GM12878 (cell line): ENCODE measurements around the gene MAPRE3. TPM values are rescaled to one million over a fixed set of nuclear protein-coding genes. Genes with fewer than 3 reads are reported as not detected.

Source experiments
- polyA plus RNA-seq, 11 experiments: library from polyadenylated mRNA; depleted of rRNA in 4 of 11; unstranded in 6 of 11; stranded (reverse) in 5 of 11; fragments of >200 nt; fragmentation: Nextera tagmentation in 4 of 11; fragmentation: Illumina TruSeq in 1 of 11; extraction: Ambion mirVana in 4 of 11; extraction: Trizol in 1 of 11; gene quantifications; 1 replicate in 1 of 11; 2 replicates in 10 of 11; pipeline versions ENCODE4 v1.2.1 to v1.2.3, GENCODE V29; 2011 to 2016; ENCODE audit warnings: inconsistent platforms in 2 of 11, missing spikeins in 2 of 11, low read depth in 1 of 11
- total RNA-seq, 4 experiments: library from RNA; depleted of rRNA in 3 of 4; stranded (reverse); fragments of >200 nt in 3 of 4; fragmentation: Illumina TruSeq in 1 of 4; extraction: Trizol in 1 of 4; gene quantifications; 2 replicates each; pipeline versions ENCODE4 v1.2.1 to v1.2.3, GENCODE V29; 2013 to 2021

MAPRE3 gene
- total and polyA plus RNA-seq, 10 of the 15 experiments (the other 5 are each of a cell fraction or from before 2014, with no cell fraction given), result 0.03 to 1.3 (median 0.73) TPM; not detected in 1

Other genes with a start within 250 kb of the MAPRE3 start
Only the 7 nearest of the 16 such genes appear.
- gene DPYSL5, start 122.5 kb upstream of the MAPRE3 start, total RNA-seq (2014; rRNA removed), result not detected in 2 replicates
- not detected in 2 replicates for gene DPYSL5, start 122.5 kb upstream of the MAPRE3 start, total RNA-seq (2014; rRNA removed; fragmentation: Illumina TruSeq; extraction: Trizol)
- gene DPYSL5, start 122.5 kb upstream of the MAPRE3 start, total RNA-seq (2021), result not detected in 2 replicates
- not detected in 2 replicates for gene DPYSL5, start 122.5 kb upstream of the MAPRE3 start, polyA plus RNA-seq (2011; rRNA removed)
- gene DPYSL5, start 122.5 kb upstream of the MAPRE3 start, polyA plus RNA-seq (2014; fragmentation: Illumina TruSeq; extraction: Trizol), result not detected in 2 replicates
- gene DPYSL5, start 122.5 kb upstream of the MAPRE3 start, polyA plus RNA-seq (2014; fragmentation: Nextera tagmentation; extraction: Ambion mirVana), result not detected
- gene DPYSL5, start 122.5 kb upstream of the MAPRE3 start, polyA plus RNA-seq (2014; rRNA removed), result not detected in 2 replicates
- gene DPYSL5, start 122.5 kb upstream of the MAPRE3 start, polyA plus RNA-seq (2016; fragmentation: Nextera tagmentation; extraction: Ambion mirVana), result not detected
- 21.9 and 25.8 TPM in 2 replicates for gene TMEM214, start 62.3 kb downstream of the MAPRE3 start, total RNA-seq (2014; rRNA removed)
- gene TMEM214, start 62.3 kb downstream of the MAPRE3 start, total RNA-seq (2014; rRNA removed; fragmentation: Illumina TruSeq; extraction: Trizol), result 26.3 and 28.9 TPM in 2 replicates
- 75.4 and 79.2 TPM in 2 replicates for gene TMEM214, start 62.3 kb downstream of the MAPRE3 start, total RNA-seq (2021)
- 21.8 and 43.2 TPM in 2 replicates for gene TMEM214, start 62.3 kb downstream of the MAPRE3 start, polyA plus RNA-seq (2011; rRNA removed)
- 60.1 and 64.3 TPM in 2 replicates for gene TMEM214, start 62.3 kb downstream of the MAPRE3 start, polyA plus RNA-seq (2014; fragmentation: Illumina TruSeq; extraction: Trizol)
- gene TMEM214, start 62.3 kb downstream of the MAPRE3 start, polyA plus RNA-seq (2014; fragmentation: Nextera tagmentation; extraction: Ambion mirVana), result 10 to 100 TPM; 10.4 to 17.6 TPM
- 46.8 and 56.2 TPM in 2 replicates for gene TMEM214, start 62.3 kb downstream of the MAPRE3 start, polyA plus RNA-seq (2014; rRNA removed)
- 10 to 100 TPM; 52.5 to 56.0 TPM for gene TMEM214, start 62.3 kb downstream of the MAPRE3 start, polyA plus RNA-seq (2016; fragmentation: Nextera tagmentation; extraction: Ambion mirVana)
- 15.2 and 15.4 TPM in 2 replicates for gene AGBL5, start 81.0 kb downstream of the MAPRE3 start, total RNA-seq (2014; rRNA removed)
- gene AGBL5, start 81.0 kb downstream of the MAPRE3 start, total RNA-seq (2014; rRNA removed; fragmentation: Illumina TruSeq; extraction: Trizol), result 14.0 and 14.1 TPM in 2 replicates
- 19.5 and 23.7 TPM in 2 replicates for gene AGBL5, start 81.0 kb downstream of the MAPRE3 start, total RNA-seq (2021)
- gene AGBL5, start 81.0 kb downstream of the MAPRE3 start, polyA plus RNA-seq (2011; rRNA removed), result 24.9 and 28.5 TPM in 2 replicates
- 20.7 and 23.9 TPM in 2 replicates for gene AGBL5, start 81.0 kb downstream of the MAPRE3 start, polyA plus RNA-seq (2014; fragmentation: Illumina TruSeq; extraction: Trizol)
- gene AGBL5, start 81.0 kb downstream of the MAPRE3 start, polyA plus RNA-seq (2014; fragmentation: Nextera tagmentation; extraction: Ambion mirVana), result 1 to 10 TPM; 1.9 to 3.2 TPM
- 13.9 and 18.5 TPM in 2 replicates for gene AGBL5, start 81.0 kb downstream of the MAPRE3 start, polyA plus RNA-seq (2014; rRNA removed)
- gene AGBL5, start 81.0 kb downstream of the MAPRE3 start, polyA plus RNA-seq (2016; fragmentation: Nextera tagmentation; extraction: Ambion mirVana), result 10 to 100 TPM; 26.0 TPM
- 340 and 392 TPM in 2 replicates for gene OST4, start 101.0 kb downstream of the MAPRE3 start, total RNA-seq (2014; rRNA removed)
- 403 TPM in 2 replicates for gene OST4, start 101.0 kb downstream of the MAPRE3 start, total RNA-seq (2014; rRNA removed; fragmentation: Illumina TruSeq; extraction: Trizol)
- 270 and 278 TPM in 2 replicates for gene OST4, start 101.0 kb downstream of the MAPRE3 start, total RNA-seq (2021)
- 316 and 381 TPM in 2 replicates for gene OST4, start 101.0 kb downstream of the MAPRE3 start, polyA plus RNA-seq (2011; rRNA removed)
- gene OST4, start 101.0 kb downstream of the MAPRE3 start, polyA plus RNA-seq (2014; fragmentation: Illumina TruSeq; extraction: Trizol), result 406 and 566 TPM in 2 replicates
- 1,000 to 10,000 TPM; 1,505 to 1,543 TPM for gene OST4, start 101.0 kb downstream of the MAPRE3 start, polyA plus RNA-seq (2014; fragmentation: Nextera tagmentation; extraction: Ambion mirVana)
- 418 and 479 TPM in 2 replicates for gene OST4, start 101.0 kb downstream of the MAPRE3 start, polyA plus RNA-seq (2014; rRNA removed)
- gene OST4, start 101.0 kb downstream of the MAPRE3 start, polyA plus RNA-seq (2016; fragmentation: Nextera tagmentation; extraction: Ambion mirVana), result 100 to 1,000 TPM; 786 to 858 TPM
- gene EMILIN1, start 108.0 kb downstream of the MAPRE3 start, total RNA-seq (2014; rRNA removed), result 1.7 and 2.3 TPM in 2 replicates
- 0.18 TPM in 2 replicates for gene EMILIN1, start 108.0 kb downstream of the MAPRE3 start, total RNA-seq (2014; rRNA removed; fragmentation: Illumina TruSeq; extraction: Trizol)
- 1.6 and 1.7 TPM in 2 replicates for gene EMILIN1, start 108.0 kb downstream of the MAPRE3 start, total RNA-seq (2021)
- 0.26 and 0.38 TPM in 2 replicates for gene EMILIN1, start 108.0 kb downstream of the MAPRE3 start, polyA plus RNA-seq (2011; rRNA removed)
- 0.01 TPM in 1 of 2 replicates, not detected in the other for gene EMILIN1, start 108.0 kb downstream of the MAPRE3 start, polyA plus RNA-seq (2014; fragmentation: Illumina TruSeq; extraction: Trizol)
- gene EMILIN1, start 108.0 kb downstream of the MAPRE3 start, polyA plus RNA-seq (2014; fragmentation: Nextera tagmentation; extraction: Ambion mirVana), result not detected
- gene EMILIN1, start 108.0 kb downstream of the MAPRE3 start, polyA plus RNA-seq (2014; rRNA removed), result 1.2 TPM in 2 replicates
- gene EMILIN1, start 108.0 kb downstream of the MAPRE3 start, polyA plus RNA-seq (2016; fragmentation: Nextera tagmentation; extraction: Ambion mirVana), result 1 to 10 TPM; 1.1 to 1.8 TPM
- 4.8 and 5.4 TPM in 2 replicates for gene KHK, start 116.1 kb downstream of the MAPRE3 start, total RNA-seq (2014; rRNA removed)
- 2.6 and 2.7 TPM in 2 replicates for gene KHK, start 116.1 kb downstream of the MAPRE3 start, total RNA-seq (2014; rRNA removed; fragmentation: Illumina TruSeq; extraction: Trizol)
- 7.7 and 7.8 TPM in 2 replicates for gene KHK, start 116.1 kb downstream of the MAPRE3 start, total RNA-seq (2021)
- 2.2 and 2.6 TPM in 2 replicates for gene KHK, start 116.1 kb downstream of the MAPRE3 start, polyA plus RNA-seq (2011; rRNA removed)
- gene KHK, start 116.1 kb downstream of the MAPRE3 start, polyA plus RNA-seq (2014; fragmentation: Illumina TruSeq; extraction: Trizol), result 1.5 and 3.6 TPM in 2 replicates
- 1 to 10 TPM in 1 of 2 experiments, under 1 TPM in 1; 0.31 to 1.6 TPM for gene KHK, start 116.1 kb downstream of the MAPRE3 start, polyA plus RNA-seq (2014; fragmentation: Nextera tagmentation; extraction: Ambion mirVana)
- 4.2 and 4.7 TPM in 2 replicates for gene KHK, start 116.1 kb downstream of the MAPRE3 start, polyA plus RNA-seq (2014; rRNA removed)
- 10 to 100 TPM; 11.2 to 11.8 TPM for gene KHK, start 116.1 kb downstream of the MAPRE3 start, polyA plus RNA-seq (2016; fragmentation: Nextera tagmentation; extraction: Ambion mirVana)
- not detected in 2 replicates for gene CGREF1, start 148.5 kb downstream of the MAPRE3 start, total RNA-seq (2014; rRNA removed)
- gene CGREF1, start 148.5 kb downstream of the MAPRE3 start, total RNA-seq (2014; rRNA removed; fragmentation: Illumina TruSeq; extraction: Trizol), result not detected in 2 replicates
- 0.11 TPM in 1 of 2 replicates, not detected in the other for gene CGREF1, start 148.5 kb downstream of the MAPRE3 start, total RNA-seq (2021)
- gene CGREF1, start 148.5 kb downstream of the MAPRE3 start, polyA plus RNA-seq (2011; rRNA removed), result 0.04 TPM in 1 of 2 replicates, not detected in the other
- gene CGREF1, start 148.5 kb downstream of the MAPRE3 start, polyA plus RNA-seq (2014; fragmentation: Illumina TruSeq; extraction: Trizol), result 0.06 TPM in 1 of 2 replicates, not detected in the other
- gene CGREF1, start 148.5 kb downstream of the MAPRE3 start, polyA plus RNA-seq (2014; fragmentation: Nextera tagmentation; extraction: Ambion mirVana), result not detected
- not detected in 2 replicates for gene CGREF1, start 148.5 kb downstream of the MAPRE3 start, polyA plus RNA-seq (2014; rRNA removed)
- gene CGREF1, start 148.5 kb downstream of the MAPRE3 start, polyA plus RNA-seq (2016; fragmentation: Nextera tagmentation; extraction: Ambion mirVana), result under 1 TPM in 1 of 2 experiments, not detected in 1; 0.21 TPM